Sigmoid colon (tissue), 7 donors: Measurements from ENCODE around the gene KLHL29. TPM values are rescaled to one million over a fixed set of nuclear protein-coding genes. Genes with fewer than 3 reads are reported as not detected.
A peak's percentile ranks its signal among the peaks of the same experiment; 100 is the strongest.

Source experiments
- DNase-seq: peaks from one replicate; pipeline ENCODE4 v3.0.0-alpha.2; 2019
- H3K27ac ChIP-seq, 4 donors: fragments of 200-600 bp; sonication (generic); one replicate each; pipeline ENCODE4 v1.5.1; 2016 to 2019; ENCODE audit warnings: mild to moderate bottlenecking in 1 of 4
- H3K27me3 ChIP-seq, 3 donors: fragments of 200-600 bp; sonication (generic); one replicate each; pipeline ENCODE4 v1.5.1; 2019; ENCODE audit warnings: mild to moderate bottlenecking in 1 of 3
- H3K36me3 ChIP-seq, 4 donors: fragments of 200-600 bp; sonication (generic); one replicate each; pipeline ENCODE4 v1.5.1; 2016 to 2019
- H3K4me1 ChIP-seq, 4 donors: fragments of 200-600 bp; sonication (generic); one replicate each; pipeline ENCODE4 v1.5.1; 2017 to 2019
- H3K4me3 ChIP-seq, 4 donors: fragments of 200-600 bp; sonication (generic); one replicate each; pipeline ENCODE4 v1.5.1; 2017 to 2019; ENCODE audit warnings: mild to moderate bottlenecking in 2 of 4, moderate library complexity in 1 of 4
- H3K9me3 ChIP-seq, 4 donors: fragments of 200-600 bp in 3 of 4; sonication (generic) in 3 of 4; one replicate each; pipeline versions ENCODE4 v1.5.1 to v1.6.1; 2013 to 2019
- EP300 ChIP-seq, 4 donors: sonication (generic); formaldehyde crosslinking; IDR thresholded peaks; one replicate each; pipeline ENCODE4 v1.6.1; 2017; ENCODE audit warnings: antibody characterized with exemption in 4 of 4
- POLR2A ChIP-seq, 2 donors: fragments of 450-650 bp; IDR thresholded peaks; one replicate each; pipeline ENCODE4 v1.6.1; 2016; ENCODE audit warnings: antibody characterized with exemption in 2 of 2, mild to moderate bottlenecking in 2 of 2, moderate library complexity in 2 of 2
- POLR2AphosphoS5 ChIP-seq, 4 donors: sonication (generic); formaldehyde crosslinking; IDR thresholded peaks; one replicate each; pipeline ENCODE4 v1.6.1; 2017; ENCODE audit warnings: antibody characterized with exemption in 4 of 4
- WGBS, 2 donors: extraction: QIAGEN DNeasy Blood & Tissue Kit; methylation state at CpG; one replicate each; pipeline ENCODE4 v1.1.7; 2013; 5-methylcytosine and 5-hydroxymethylcytosine counted together
- intact Hi-C: fragments of 100-400 bp; cut with DNase I; formaldehyde crosslinking; loops from one replicate; pipeline ENCODE4 v1.15.1; 2023
- polyA plus RNA-seq, 3 donors: library from polyadenylated mRNA; stranded (reverse); fragments of 200-250 nt; gene quantifications; one replicate each; pipeline ENCODE4 v1.2.3, GENCODE V29; 2013
- total RNA-seq, 4 donors: library from RNA; depleted of rRNA; stranded (reverse); fragments of >200 nt; gene quantifications; one replicate each; pipeline ENCODE4 v1.1.0, GENCODE V29; 2016
- TF ChIP-seq, protein P1 (sequence below), 4 experiments: fragments of 450-650 bp in 3 of 4; fragments of 200-600 bp in 1 of 4; IDR thresholded peaks; one replicate each; pipeline ENCODE4 v1.5.1; 2016 to 2019; ENCODE audit warnings: antibody characterized with exemption in 4 of 4, mild to moderate bottlenecking in 3 of 4, moderate library complexity in 2 of 4
- donor health status: healthy with polysubstance abuse.
- donor health status: Bipolar disorder and iron deficiency.
- donor health status: healthy.

The KLHL29 gene
- total and polyA plus RNA-seq, 7 donors, result 0.46 to 25.5 (median 6.3) TPM

DNA sequence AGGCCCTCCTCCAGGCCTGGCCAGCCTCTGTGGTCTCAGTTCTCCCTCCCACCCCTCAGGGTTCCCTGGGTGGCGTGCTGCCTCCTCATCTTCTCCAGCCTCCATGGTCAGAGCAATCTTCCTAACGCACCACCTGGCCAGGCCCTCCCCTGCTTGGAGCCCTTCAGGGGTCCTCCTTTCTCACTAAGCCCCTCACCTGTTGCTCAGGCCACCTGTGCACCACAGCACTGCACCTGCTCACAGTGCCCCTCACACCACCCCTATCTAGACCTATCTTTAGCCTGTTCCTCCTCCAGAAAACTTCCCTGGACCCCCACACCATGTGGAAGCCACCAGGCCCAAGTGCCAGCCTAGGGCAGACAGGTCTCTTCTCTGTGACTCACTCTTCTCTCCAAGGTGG is 274.8 kb downstream of the KLHL29 start:
- Histone ChIP-seq H3K9me3 (no peaks in the 10 kb centered on the region), H3K4me1 (peaks cover 0 to 22% (median 18%) of the 10 kb centered on the region in 4 donors), H3K27me3 (no peaks in the 10 kb centered on the region), H3K36me3 (no peaks in the 10 kb centered on the region), H3K27ac (no peak overlapping the region), H3K4me3 (no peak overlapping the region)
- TF ChIP-seq, protein P1, sequence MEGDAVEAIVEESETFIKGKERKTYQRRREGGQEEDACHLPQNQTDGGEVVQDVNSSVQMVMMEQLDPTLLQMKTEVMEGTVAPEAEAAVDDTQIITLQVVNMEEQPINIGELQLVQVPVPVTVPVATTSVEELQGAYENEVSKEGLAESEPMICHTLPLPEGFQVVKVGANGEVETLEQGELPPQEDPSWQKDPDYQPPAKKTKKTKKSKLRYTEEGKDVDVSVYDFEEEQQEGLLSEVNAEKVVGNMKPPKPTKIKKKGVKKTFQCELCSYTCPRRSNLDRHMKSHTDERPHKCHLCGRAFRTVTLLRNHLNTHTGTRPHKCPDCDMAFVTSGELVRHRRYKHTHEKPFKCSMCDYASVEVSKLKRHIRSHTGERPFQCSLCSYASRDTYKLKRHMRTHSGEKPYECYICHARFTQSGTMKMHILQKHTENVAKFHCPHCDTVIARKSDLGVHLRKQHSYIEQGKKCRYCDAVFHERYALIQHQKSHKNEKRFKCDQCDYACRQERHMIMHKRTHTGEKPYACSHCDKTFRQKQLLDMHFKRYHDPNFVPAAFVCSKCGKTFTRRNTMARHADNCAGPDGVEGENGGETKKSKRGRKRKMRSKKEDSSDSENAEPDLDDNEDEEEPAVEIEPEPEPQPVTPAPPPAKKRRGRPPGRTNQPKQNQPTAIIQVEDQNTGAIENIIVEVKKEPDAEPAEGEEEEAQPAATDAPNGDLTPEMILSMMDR (IDR thresholded peaks at IDR 0.05), result no peak
- TF ChIP-seq POLR2A (IDR thresholded peaks at IDR 0.05) (no peak), EP300 (IDR thresholded peaks at IDR 0.05) (no peak), POLR2AphosphoS5 (IDR thresholded peaks at IDR 0.05) (no peak)
- no peak for DNase-seq
- 93 to 97% methylated on average over 2 of the region's 2 CpGs for WGBS, 2 donors
- intact Hi-C loops, result loop anchor here (5.0 kb wide), 2 partner anchors 37 to 277 kb away; no protein-coding TSS in a partner anchor

DNA sequence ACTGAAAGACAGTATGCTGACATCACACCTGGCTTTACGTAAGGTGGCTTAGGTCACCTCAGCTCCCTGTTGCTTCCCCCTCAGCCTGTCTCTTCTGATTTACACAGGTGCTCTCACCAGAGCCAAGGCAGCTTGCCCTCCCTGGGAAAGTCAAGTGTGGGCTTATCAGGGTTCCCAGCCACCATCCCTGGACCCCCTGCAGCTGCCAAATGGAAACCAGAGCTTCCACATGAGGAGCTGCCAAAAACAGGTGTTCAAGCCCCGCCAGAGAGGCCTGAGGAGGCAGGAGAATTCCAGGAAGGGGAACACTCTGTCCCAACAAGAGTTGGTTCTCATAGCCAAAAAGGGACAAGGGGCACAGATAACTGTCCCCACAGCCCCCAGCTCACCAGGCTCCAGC is 275.3 kb downstream of the KLHL29 start:
- intact Hi-C loops, result loop anchor here (5.0 kb wide), 2 partner anchors 38 to 278 kb away; no protein-coding TSS in a partner anchor
- no peak for DNase-seq
- Histone ChIP-seq H3K36me3 (no peaks in the 10 kb centered on the region), H3K9me3 (no peaks in the 10 kb centered on the region), H3K27me3 (no peaks in the 10 kb centered on the region), H3K27ac (no peak overlapping the region), H3K4me1 (peaks cover 0 to 22% (median 20%) of the 10 kb centered on the region in 4 donors), H3K4me3 (no peak overlapping the region)
- WGBS, 2 donors, result 92 to 93% methylated on average over 2 of the region's 2 CpGs
- no peak for TF ChIP-seq EP300 (IDR thresholded peaks at IDR 0.05)
- no peak for TF ChIP-seq POLR2AphosphoS5 (IDR thresholded peaks at IDR 0.05)
- TF ChIP-seq POLR2A (IDR thresholded peaks at IDR 0.05), result no peak
- TF ChIP-seq, protein P1 (IDR thresholded peaks at IDR 0.05), result no peak

DNA sequence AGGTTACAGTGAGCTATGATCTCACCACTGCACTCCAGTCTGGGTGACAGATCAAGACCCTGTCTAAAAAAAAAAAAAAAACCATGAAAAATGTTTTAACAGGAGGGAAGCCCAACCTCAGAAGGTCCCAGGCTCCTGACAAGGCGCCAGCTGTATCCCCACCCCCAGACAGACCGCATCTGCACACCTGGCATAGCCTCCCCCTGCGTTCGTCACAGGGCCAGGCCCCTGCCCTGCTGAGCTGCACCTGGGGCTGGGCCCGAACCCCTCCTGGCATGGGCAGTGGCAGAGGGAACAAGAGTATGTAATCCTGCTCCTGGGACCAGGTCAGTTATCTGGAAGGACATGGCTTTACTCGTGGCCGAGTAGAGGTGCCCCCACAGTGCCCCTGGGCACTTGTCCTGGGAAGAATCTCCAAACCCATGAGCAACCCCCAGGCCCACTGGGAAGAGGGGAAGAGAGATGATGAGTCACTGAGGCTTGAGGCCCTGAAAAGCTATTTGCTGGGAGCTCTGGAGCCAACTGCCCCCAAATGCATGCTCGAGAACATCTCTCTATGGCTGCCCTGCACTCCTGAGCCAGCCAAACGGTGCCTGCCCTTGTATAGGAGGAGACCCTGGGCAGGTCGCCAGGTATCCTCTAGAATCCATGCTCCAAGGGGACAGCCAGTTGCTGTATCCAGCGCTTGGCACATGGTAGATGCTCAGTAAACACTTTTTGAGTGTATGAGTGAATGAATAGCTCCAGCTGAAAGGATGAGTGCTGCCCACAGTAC is 276.5 kb downstream of the KLHL29 start:
- H3K4me3 ChIP-seq, result no peak overlapping the region
- no peaks in the 10 kb centered on the region for H3K27me3 ChIP-seq
- intact Hi-C loops, result loop anchor here (5.0 kb wide), 2 partner anchors 39 to 279 kb away; no protein-coding TSS in a partner anchor
- peaks cover 0 to 19% (median 17%) of the 10 kb centered on the region in 4 donors for H3K4me1 ChIP-seq
- 75 to 79% methylated on average over 11 of the region's 11 CpGs for WGBS, 2 donors
- H3K36me3 ChIP-seq, result no peaks in the 10 kb centered on the region
- H3K27ac ChIP-seq, result no peak overlapping the region
- DNase-seq, result no peak
- TF ChIP-seq EP300 (IDR thresholded peaks at IDR 0.05) (no peak), POLR2A (IDR thresholded peaks at IDR 0.05) (no peak), POLR2AphosphoS5 (IDR thresholded peaks at IDR 0.05) (no peak)
- TF ChIP-seq, protein P1 (IDR thresholded peaks at IDR 0.05), result no peak
- no peaks in the 10 kb centered on the region for H3K9me3 ChIP-seq

DNA sequence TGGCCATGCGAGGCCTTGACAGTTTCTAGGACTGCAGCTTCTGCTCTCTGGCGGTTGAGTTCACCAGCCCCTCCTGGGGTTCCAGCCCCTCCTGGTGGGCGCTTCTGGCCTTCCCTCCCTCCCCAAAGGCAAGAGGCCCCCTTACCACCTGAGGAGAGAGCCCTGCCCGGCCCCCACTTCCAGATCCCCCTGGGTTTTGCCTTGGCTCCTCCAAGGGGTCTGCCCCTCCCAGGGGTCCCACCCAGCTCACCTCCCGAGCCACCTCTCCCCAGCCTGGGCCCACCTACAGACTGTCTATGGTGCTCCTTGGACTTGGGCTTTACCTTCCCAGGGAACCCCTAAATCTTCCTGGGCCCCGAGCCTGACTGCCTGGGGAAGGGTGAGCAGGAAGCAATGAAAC is 277.5 kb downstream of the KLHL29 start:
- no peak for TF ChIP-seq POLR2AphosphoS5 (IDR thresholded peaks at IDR 0.05)
- TF ChIP-seq EP300 (IDR thresholded peaks at IDR 0.05), result no peak
- TF ChIP-seq, protein P1 (IDR thresholded peaks at IDR 0.05), result no peak
- no peak for TF ChIP-seq POLR2A (IDR thresholded peaks at IDR 0.05)
- DNase-seq, result no peak
- WGBS, 2 donors, result 74 to 90% methylated on average over 6 of the region's 6 CpGs
- Histone ChIP-seq H3K4me3 (no peak overlapping the region), H3K27ac (peak overlapping the region in 3 of 4 donors; percentile 3 to 61 (median 28)), H3K36me3 (no peaks in the 10 kb centered on the region), H3K27me3 (no peaks in the 10 kb centered on the region), H3K4me1 (peaks cover 0 to 19% (median 17%) of the 10 kb centered on the region in 4 donors), H3K9me3 (no peaks in the 10 kb centered on the region)
- intact Hi-C loops, result loop anchor here (5.0 kb wide), 2 partner anchors 40 to 280 kb away; no protein-coding TSS in a partner anchor
